Measurements from ENCODE around the gene IPPK.

Gene IPPK

DNA sequence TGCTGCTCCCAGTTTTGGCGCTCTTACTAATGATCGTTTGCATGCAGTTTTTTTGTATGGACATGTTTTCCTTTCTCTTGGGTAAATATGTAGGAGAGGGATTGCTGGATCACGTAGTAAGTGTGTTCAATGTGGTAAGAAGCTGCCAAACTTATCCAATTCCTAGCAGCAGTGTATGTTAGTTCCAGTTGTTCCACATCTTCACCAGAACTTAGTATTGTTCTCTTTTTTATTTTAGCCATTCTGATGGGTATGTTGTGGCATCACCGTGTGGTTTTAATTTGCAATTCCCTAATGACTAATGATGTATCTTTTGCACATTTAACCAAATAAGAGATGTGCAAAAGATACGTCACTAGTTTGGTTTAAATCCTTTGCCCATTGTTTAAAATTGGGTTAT lies 65.9 kb downstream of the IPPK start:
- in situ Hi-C loops (cut with HindIII; ENCODE audit: low sequenced_read_pairs) = no loop called here

DNA sequence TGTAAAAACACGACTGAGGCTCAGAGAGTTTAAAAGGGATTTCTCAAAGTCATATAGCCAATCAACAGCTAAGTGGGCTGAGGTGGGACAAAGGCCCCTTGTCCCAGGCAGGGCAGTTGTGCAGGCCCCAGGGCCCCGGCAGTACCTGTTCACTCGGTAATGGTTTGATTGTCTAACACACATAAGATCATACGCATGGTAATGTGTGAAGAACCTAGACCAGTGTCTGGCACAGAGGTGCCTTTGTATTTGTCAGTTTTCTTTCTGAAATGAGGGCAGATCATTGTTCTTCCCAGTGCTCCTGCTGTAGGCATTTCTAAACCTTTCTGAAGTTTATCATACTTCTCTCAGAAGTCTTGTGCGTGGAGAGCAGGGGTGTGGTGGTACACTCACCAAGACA lies 66.8 kb downstream of the IPPK start:
- DNase-seq (ENCODE audit: low read depth, low spot score) = no peak
- TF ChIP-seq, protein P1, sequence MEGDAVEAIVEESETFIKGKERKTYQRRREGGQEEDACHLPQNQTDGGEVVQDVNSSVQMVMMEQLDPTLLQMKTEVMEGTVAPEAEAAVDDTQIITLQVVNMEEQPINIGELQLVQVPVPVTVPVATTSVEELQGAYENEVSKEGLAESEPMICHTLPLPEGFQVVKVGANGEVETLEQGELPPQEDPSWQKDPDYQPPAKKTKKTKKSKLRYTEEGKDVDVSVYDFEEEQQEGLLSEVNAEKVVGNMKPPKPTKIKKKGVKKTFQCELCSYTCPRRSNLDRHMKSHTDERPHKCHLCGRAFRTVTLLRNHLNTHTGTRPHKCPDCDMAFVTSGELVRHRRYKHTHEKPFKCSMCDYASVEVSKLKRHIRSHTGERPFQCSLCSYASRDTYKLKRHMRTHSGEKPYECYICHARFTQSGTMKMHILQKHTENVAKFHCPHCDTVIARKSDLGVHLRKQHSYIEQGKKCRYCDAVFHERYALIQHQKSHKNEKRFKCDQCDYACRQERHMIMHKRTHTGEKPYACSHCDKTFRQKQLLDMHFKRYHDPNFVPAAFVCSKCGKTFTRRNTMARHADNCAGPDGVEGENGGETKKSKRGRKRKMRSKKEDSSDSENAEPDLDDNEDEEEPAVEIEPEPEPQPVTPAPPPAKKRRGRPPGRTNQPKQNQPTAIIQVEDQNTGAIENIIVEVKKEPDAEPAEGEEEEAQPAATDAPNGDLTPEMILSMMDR (IDR thresholded peaks at IDR 0.05; ENCODE audit: low read depth, low read length) = no peak
- in situ Hi-C loops (cut with HindIII; ENCODE audit: low sequenced_read_pairs) = no loop called here
- no peak overlapping the region for H3K4me3 ChIP-seq (ENCODE audit: low read depth, low read length)

More for the DNA sequence above, 65.9 kb downstream of the IPPK start:
- TF ChIP-seq, protein P1 (IDR thresholded peaks at IDR 0.05; ENCODE audit: low read depth, low read length) = no peak
- no peak overlapping the region for H3K4me3 ChIP-seq (ENCODE audit: low read depth, low read length)
- no peak for DNase-seq (ENCODE audit: low read depth, low spot score)

DNA sequence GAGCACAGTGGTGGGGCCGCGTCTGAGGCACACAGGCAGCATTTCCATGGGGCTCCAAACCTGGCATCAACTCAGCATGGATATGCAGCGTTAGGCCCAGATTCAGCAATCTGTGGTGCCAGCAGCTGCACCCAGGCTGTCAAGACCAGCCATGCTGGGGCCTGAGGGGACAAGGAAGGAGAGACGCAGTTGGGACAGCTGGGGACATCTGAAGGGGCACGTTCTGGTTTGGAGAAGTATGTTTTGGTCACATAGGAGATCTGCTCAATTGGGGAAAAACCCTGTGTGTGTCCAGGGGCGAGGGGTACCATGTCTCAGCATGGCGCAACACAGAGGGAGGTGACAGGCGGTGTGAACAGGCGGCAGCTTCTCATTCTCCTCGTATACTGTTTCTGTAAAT lies 67.5 kb downstream of the IPPK start:
- in situ Hi-C loops (cut with HindIII; ENCODE audit: low sequenced_read_pairs) = no loop called here
- no peak overlapping the region for H3K4me3 ChIP-seq (ENCODE audit: low read depth, low read length)
- no peak for DNase-seq (ENCODE audit: low read depth, low spot score)
- TF ChIP-seq, protein P1 (IDR thresholded peaks at IDR 0.05; ENCODE audit: low read depth, low read length) = no peak

DNA sequence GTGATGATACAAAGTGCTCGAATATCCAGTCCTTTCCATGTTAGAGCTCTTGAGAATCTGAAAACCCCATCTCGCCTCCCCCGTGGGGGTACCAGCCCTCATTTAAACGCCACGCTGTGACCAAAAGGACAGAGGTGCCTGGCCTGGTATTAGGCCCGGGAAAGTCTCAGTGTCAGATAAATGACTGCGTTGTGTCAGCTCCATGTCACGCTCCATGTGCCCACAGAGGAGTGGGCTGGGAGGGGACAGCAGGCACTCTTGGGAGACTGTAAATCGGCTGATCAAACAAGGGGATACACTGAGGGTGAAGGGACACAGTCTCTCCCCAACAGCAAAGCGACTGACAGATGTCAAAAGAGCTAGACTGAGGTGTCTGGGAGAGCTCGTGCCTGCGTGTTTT lies 68.5 kb downstream of the IPPK start:
- H3K4me3 ChIP-seq (ENCODE audit: low read depth, low read length) = no peak overlapping the region
- TF ChIP-seq, protein P1 (IDR thresholded peaks at IDR 0.05; ENCODE audit: low read depth, low read length) = no peak
- no peak for DNase-seq (ENCODE audit: low read depth, low spot score)
- in situ Hi-C loops (cut with HindIII; ENCODE audit: low sequenced_read_pairs) = no loop called here

GRCh38 chr9:92600462-92601261 lies 69.3 kb downstream of the IPPK start:
- in situ Hi-C loops (cut with HindIII; ENCODE audit: low sequenced_read_pairs) = no loop called here
- H3K4me3 ChIP-seq (ENCODE audit: low read depth, low read length) = no peak overlapping the region
- peak; percentile 78 for DNase-seq (ENCODE audit: low read depth, low spot score)
- TF ChIP-seq, protein P1 (IDR thresholded peaks at IDR 0.05; ENCODE audit: low read depth, low read length) = no peak

GRCh38 chr9:92599938-92600461 lies 69.9 kb downstream of the IPPK start:
- no peak overlapping the region for H3K4me3 ChIP-seq (ENCODE audit: low read depth, low read length)
- in situ Hi-C loops (cut with HindIII; ENCODE audit: low sequenced_read_pairs) = no loop called here
- TF ChIP-seq, protein P1 (IDR thresholded peaks at IDR 0.05; ENCODE audit: low read depth, low read length) = no peak
- no peak for DNase-seq (ENCODE audit: low read depth, low spot score)
